Activated CD4-positive, alpha-beta T cell treated with anti-CD3 and anti-CD28 coated beads, Interleukin-2, amount 10 ng/mL, durations not matched to agents 7 days and 5 days (primary cell): ENCODE results near the gene CHIA. TPM values are rescaled to one million over a fixed set of nuclear protein-coding genes. Genes with fewer than 3 reads are reported as not detected.

Source experiments
- total RNA-seq, 2 experiments: library from RNA; stranded (reverse); gene quantifications; one replicate each; pipeline ENCODE4 v1.2.3, GENCODE V29; 2021

Gene CHIA
- total RNA-seq, 2 experiments from 2014 or later, result not detected

Other genes with a start within 250 kb of the CHIA start
- gene DRAM2, start 150.8 kb upstream of the CHIA start, total RNA-seq, result 10 to 100 TPM; 29.3 to 37.0 TPM
- 10 to 100 TPM; 42.1 to 50.2 TPM for gene CEPT1, start 150.6 kb upstream of the CHIA start, total RNA-seq
- 100 to 1,000 TPM; 329 to 349 TPM for gene DENND2D, start 90.2 kb upstream of the CHIA start, total RNA-seq
- 10 to 100 TPM; 48.2 to 56.0 TPM for gene CHI3L2, start 63.1 kb upstream of the CHIA start, total RNA-seq
- gene OVGP1, start 136.9 kb downstream of the CHIA start, total RNA-seq, result 1 to 10 TPM; 1.6 to 1.7 TPM
- gene WDR77, start 158.4 kb downstream of the CHIA start, total RNA-seq, result 10 to 100 TPM; 46.1 to 48.6 TPM
- gene ATP5PB, start 158.6 kb downstream of the CHIA start, total RNA-seq, result 100 to 1,000 TPM; 321 to 348 TPM
- 10 to 100 TPM; 34.5 to 49.8 TPM for gene C1orf162, start 183.1 kb downstream of the CHIA start, total RNA-seq
- under 1 TPM; 0.15 TPM for gene ADORA3, start 212.8 kb downstream of the CHIA start, total RNA-seq
- not detected for gene TMIGD3, start 212.8 kb downstream of the CHIA start, total RNA-seq